HUES48 (cell line): ENCODE data around the gene L3MBTL4.

Source experiments
- H3K27ac ChIP-seq: one replicate; pipeline ENCODE4 v1.7.0; 2013; ENCODE audit warnings: low read depth, low read length, inconsistent platforms
- H3K27me3 ChIP-seq: 2 replicates; pipeline ENCODE4 v1.6.1; 2013; ENCODE audit warnings: mild to moderate bottlenecking, low read length; ENCODE audit not compliant: control insufficient read depth, insufficient read depth
- H3K36me3 ChIP-seq: 2 replicates; pipeline ENCODE4 v1.6.1; 2013; ENCODE audit warnings: low read length; ENCODE audit not compliant: control insufficient read depth, insufficient read depth
- H3K4me1 ChIP-seq: 2 replicates; pipeline ENCODE4 v1.6.1; 2013; ENCODE audit warnings: mild to moderate bottlenecking, low read length; ENCODE audit not compliant: control insufficient read depth, insufficient read depth
- H3K4me3 ChIP-seq: 2 replicates; pipeline ENCODE4 v1.5.1; 2013; ENCODE audit warnings: mild to moderate bottlenecking, low read depth, low read length
- H3K9ac ChIP-seq: 2 replicates; pipeline ENCODE4 v1.6.1; 2013; ENCODE audit warnings: mild to moderate bottlenecking, low read depth, low read length, moderate library complexity
- H3K9me3 ChIP-seq: 2 replicates; pipeline ENCODE4 v1.6.1; 2013; ENCODE audit warnings: low read length; ENCODE audit not compliant: control insufficient read depth, insufficient read depth

Gene L3MBTL4

DNA sequence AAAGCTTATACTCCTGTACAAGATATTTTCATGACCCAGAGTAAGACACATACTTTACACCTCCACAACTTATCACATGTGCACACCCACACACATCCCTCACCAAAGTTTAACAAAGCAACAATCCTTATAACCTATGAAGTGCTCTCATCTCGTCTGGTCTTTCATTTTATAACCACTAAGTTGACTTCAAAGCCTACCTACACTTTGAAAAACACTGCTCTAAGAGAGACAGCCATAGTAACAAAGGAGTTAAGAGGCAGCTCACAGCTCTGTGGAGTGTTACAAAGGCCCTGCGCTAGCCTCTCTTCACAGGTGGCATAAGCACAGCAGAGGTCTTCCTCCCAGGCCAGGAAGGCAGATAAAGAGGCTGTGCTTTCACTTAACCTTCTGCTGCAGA lies 449.7 kb downstream of the L3MBTL4 start:
- Histone ChIP-seq H3K4me1 (peaks cover 10% of the 10 kb centered on the region), H3K27ac (no peak overlapping the region), H3K9me3 (no peaks in the 10 kb centered on the region), H3K27me3 (no peaks in the 10 kb centered on the region), H3K36me3 (no peaks in the 10 kb centered on the region), H3K9ac (no peak overlapping the region), H3K4me3 (no peak overlapping the region)

DNA sequence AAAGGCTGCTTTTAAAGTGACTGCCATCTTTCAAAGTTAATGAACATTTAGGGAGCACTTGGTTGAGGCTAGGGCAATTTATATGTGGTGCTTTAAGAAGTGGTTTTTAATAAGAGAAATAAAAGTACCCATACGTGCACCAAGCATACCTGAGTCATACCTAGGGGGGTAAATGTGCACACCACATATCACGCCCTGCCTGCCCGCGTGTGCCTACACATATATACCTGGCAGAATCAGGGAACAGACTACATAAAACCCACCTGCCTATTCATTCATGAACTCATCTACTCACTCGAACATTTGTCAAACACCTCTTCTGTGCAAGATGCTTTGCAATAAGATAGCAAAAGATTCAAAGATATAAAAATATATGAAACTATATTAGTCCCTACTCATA lies 450.1 kb downstream of the L3MBTL4 start:
- Histone ChIP-seq H3K9me3 (no peaks in the 10 kb centered on the region), H3K27ac (no peak overlapping the region), H3K27me3 (no peaks in the 10 kb centered on the region), H3K36me3 (no peaks in the 10 kb centered on the region), H3K4me3 (no peak overlapping the region), H3K4me1 (peaks cover 6% of the 10 kb centered on the region; the same call in 1 of the 2 replicates), H3K9ac (no peak overlapping the region)

GRCh38 chr18:5964108-5964507 lies 450.6 kb downstream of the L3MBTL4 start:
- Histone ChIP-seq H3K36me3 (no peaks in the 10 kb centered on the region), H3K27me3 (no peaks in the 10 kb centered on the region), H3K4me3 (no peak overlapping the region), H3K9me3 (no peaks in the 10 kb centered on the region), H3K9ac (no peak overlapping the region), H3K27ac (no peak overlapping the region), H3K4me1 (peaks cover 6% of the 10 kb centered on the region; the same call in 1 of the 2 replicates)

GRCh38 chr18:5963267-5963666 lies 451.4 kb downstream of the L3MBTL4 start:
- no peaks in the 10 kb centered on the region for H3K36me3 ChIP-seq
- no peaks in the 10 kb centered on the region for H3K9me3 ChIP-seq
- H3K9ac ChIP-seq = no peak overlapping the region
- no peaks in the 10 kb centered on the region for H3K27me3 ChIP-seq
- H3K4me3 ChIP-seq = no peak overlapping the region
- peaks cover 6% of the 10 kb centered on the region; the same call in 1 of the 2 replicates for H3K4me1 ChIP-seq
- H3K27ac ChIP-seq = no peak overlapping the region

- Histone ChIP-seq H3K9ac (no peak overlapping the region), H3K36me3 (no peaks in the 10 kb centered on the region), H3K27me3 (no peaks in the 10 kb centered on the region), H3K27ac (no peak overlapping the region), H3K4me1 (peaks cover 6% of the 10 kb centered on the region; the same call in 1 of the 2 replicates), H3K4me3 (no peak overlapping the region), H3K9me3 (no peaks in the 10 kb centered on the region)
Observed at GRCh38 chr18:5962362-5962761, 452.3 kb downstream of the L3MBTL4 start.

GRCh38 chr18:5961828-5962150 lies 452.9 kb downstream of the L3MBTL4 start:
- H3K9ac ChIP-seq = no peak overlapping the region

GRCh38 chr18:5961097-5961827 lies 453.4 kb downstream of the L3MBTL4 start:
- H3K36me3 ChIP-seq = no peaks in the 10 kb centered on the region
- no peak overlapping the region for H3K27ac ChIP-seq
- peaks cover 6% of the 10 kb centered on the region; the same call in 1 of the 2 replicates for H3K4me1 ChIP-seq
- no peak overlapping the region for H3K9ac ChIP-seq
- no peaks in the 10 kb centered on the region for H3K9me3 ChIP-seq
- H3K4me3 ChIP-seq = no peak overlapping the region
- no peaks in the 10 kb centered on the region for H3K27me3 ChIP-seq

More at GRCh38 chr18:5961828-5962150, 452.9 kb downstream of the L3MBTL4 start:
- H3K27me3 ChIP-seq = no peaks in the 10 kb centered on the region
- peaks cover 6% of the 10 kb centered on the region; the same call in 1 of the 2 replicates for H3K4me1 ChIP-seq
- H3K27ac ChIP-seq = no peak overlapping the region
- no peak overlapping the region for H3K4me3 ChIP-seq
- H3K9me3 ChIP-seq = no peaks in the 10 kb centered on the region
- H3K36me3 ChIP-seq = no peaks in the 10 kb centered on the region

DNA sequence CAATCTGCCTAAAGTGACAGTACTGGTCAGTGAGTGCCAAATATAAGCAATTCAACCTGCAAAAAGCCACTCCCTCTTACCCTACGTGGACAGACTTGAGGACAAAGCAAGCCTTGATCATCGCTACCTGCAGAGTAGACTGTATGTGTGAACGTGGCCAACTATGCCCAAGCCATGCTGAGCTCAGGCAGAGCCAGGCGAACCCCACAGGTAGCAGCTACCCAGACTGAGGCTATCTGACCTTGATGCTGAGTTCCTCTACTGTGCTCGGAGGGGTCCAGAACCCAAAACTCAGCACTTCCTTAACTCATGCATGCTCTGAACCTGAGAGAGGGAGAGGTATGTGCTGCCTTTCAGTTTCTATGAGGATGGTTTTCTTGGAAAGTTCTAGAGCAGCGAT lies 455.9 kb downstream of the L3MBTL4 start:
- Histone ChIP-seq H3K36me3 (no peaks in the 10 kb centered on the region), H3K27ac (no peak overlapping the region), H3K4me1 (no peaks in the 10 kb centered on the region; the same call in 1 of the 2 replicates), H3K9me3 (no peaks in the 10 kb centered on the region), H3K9ac (no peak overlapping the region), H3K27me3 (no peaks in the 10 kb centered on the region), H3K4me3 (no peak overlapping the region)

DNA sequence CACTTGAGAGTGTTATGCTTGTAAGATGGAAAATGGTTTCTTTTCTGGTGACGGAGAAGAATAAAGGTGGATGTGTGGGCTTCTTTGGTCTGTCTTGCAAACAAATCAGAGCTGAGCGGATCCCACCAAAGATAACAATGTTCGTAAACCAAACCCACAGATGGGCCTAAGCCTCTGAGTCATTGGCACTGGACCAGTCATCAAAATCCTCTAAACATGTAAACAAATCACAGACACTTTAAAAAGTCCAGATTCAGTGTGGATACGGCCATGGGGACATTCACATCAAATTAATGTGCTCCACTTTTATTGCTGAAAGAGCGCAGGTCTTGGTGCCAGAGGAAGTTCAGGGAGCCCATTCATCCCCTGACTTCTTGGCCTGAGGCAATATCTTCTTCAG lies 458.9 kb downstream of the L3MBTL4 start:
- H3K4me3 ChIP-seq = no peak overlapping the region
- no peaks in the 10 kb centered on the region for H3K27me3 ChIP-seq
- H3K27ac ChIP-seq = no peak overlapping the region
- H3K36me3 ChIP-seq = no peaks in the 10 kb centered on the region
- no peaks in the 10 kb centered on the region for H3K9me3 ChIP-seq
- no peak overlapping the region for H3K9ac ChIP-seq
- H3K4me1 ChIP-seq = no peaks in the 10 kb centered on the region

GRCh38 chr18:5951515-5952091 lies 463.1 kb downstream of the L3MBTL4 start:
- no peaks in the 10 kb centered on the region; the same call in 1 of the 2 replicates for H3K4me1 ChIP-seq
- H3K9me3 ChIP-seq = no peaks in the 10 kb centered on the region
- H3K9ac ChIP-seq = no peak overlapping the region
- no peaks in the 10 kb centered on the region for H3K27me3 ChIP-seq
- no peak overlapping the region for H3K27ac ChIP-seq
- H3K36me3 ChIP-seq = no peaks in the 10 kb centered on the region
- no peak overlapping the region for H3K4me3 ChIP-seq

- Histone ChIP-seq H3K4me3 (no peak overlapping the region), H3K9me3 (no peaks in the 10 kb centered on the region), H3K36me3 (no peaks in the 10 kb centered on the region), H3K27ac (no peak overlapping the region), H3K27me3 (no peaks in the 10 kb centered on the region), H3K9ac (no peak overlapping the region), H3K4me1 (no peaks in the 10 kb centered on the region; the same call in 1 of the 2 replicates)
Observed at GRCh38 chr18:5948781-5949180, 465.9 kb downstream of the L3MBTL4 start.
